Measurements from ENCODE around the gene KIAA1614.

KIAA1614 gene

GRCh38 chr1:180971273-180971997, 58.7 kb downstream of the KIAA1614 start:
- Mint-ChIP-seq H3K4me3 (no peak overlapping the region), H3K4me1 (ENCODE audit: low read depth in 2 of 2) (peaks cover 27 to 35% of the 10 kb centered on the region in 2 donors), H3K9me3 (no peaks in the 10 kb centered on the region), H3K27ac (no peak overlapping the region), H3K36me3 (ENCODE audit: insufficient read depth) (peaks cover 37% of the 10 kb centered on the region), H3K27me3 (no peaks in the 10 kb centered on the region)
- no peak for DNase-seq
- no peak for ATAC-seq (replicated peaks)

GRCh38 chr1:180973369-180973768, 60.7 kb downstream of the KIAA1614 start:
- no peaks in the 10 kb centered on the region for H3K27me3 Mint-ChIP-seq
- peak overlapping the region in 1 of 2 donors; percentile 68 for H3K27ac Mint-ChIP-seq
- DNase-seq (no peak), ATAC-seq (replicated peaks) (no peak)
- H3K9me3 Mint-ChIP-seq: no peaks in the 10 kb centered on the region
- peaks cover 24 to 31% of the 10 kb centered on the region in 2 donors for H3K4me1 Mint-ChIP-seq (ENCODE audit: low read depth in 2 of 2)
- H3K36me3 Mint-ChIP-seq (ENCODE audit: insufficient read depth): peaks cover 37% of the 10 kb centered on the region
- no peak overlapping the region for H3K4me3 Mint-ChIP-seq

GRCh38 chr1:180974236-180974635, 61.5 kb downstream of the KIAA1614 start:
- H3K27ac Mint-ChIP-seq: peak overlapping the region in 1 of 2 donors; percentile 62
- peaks cover 42% of the 10 kb centered on the region for H3K36me3 Mint-ChIP-seq (ENCODE audit: insufficient read depth)
- H3K9me3 Mint-ChIP-seq: no peaks in the 10 kb centered on the region
- ATAC-seq (replicated peaks): no peak
- no peaks in the 10 kb centered on the region for H3K27me3 Mint-ChIP-seq
- peaks cover 20 to 39% of the 10 kb centered on the region in 2 donors for H3K4me1 Mint-ChIP-seq (ENCODE audit: low read depth in 2 of 2)
- no peak for DNase-seq
- H3K4me3 Mint-ChIP-seq: no peak overlapping the region

GRCh38 chr1:180975551-180975950, 62.9 kb downstream of the KIAA1614 start:
- Mint-ChIP-seq H3K9me3 (no peaks in the 10 kb centered on the region), H3K27me3 (no peaks in the 10 kb centered on the region), H3K4me3 (peak overlapping the region in 1 of 2 donors; percentile 5), H3K4me1 (ENCODE audit: low read depth in 2 of 2) (peaks cover 18 to 39% of the 10 kb centered on the region in 2 donors), H3K27ac (peak overlapping the region in 1 of 2 donors; percentile 62), H3K36me3 (ENCODE audit: insufficient read depth) (peaks cover 49% of the 10 kb centered on the region)
- ATAC-seq (replicated peaks) (no peak), DNase-seq (no peak)

- H3K27me3 Mint-ChIP-seq: no peaks in the 10 kb centered on the region
- ATAC-seq (replicated peaks) (no peak), DNase-seq (no peak)
- H3K4me1 Mint-ChIP-seq (ENCODE audit: low read depth in 2 of 2): peaks cover 18 to 39% of the 10 kb centered on the region in 2 donors
- peaks cover 49% of the 10 kb centered on the region for H3K36me3 Mint-ChIP-seq (ENCODE audit: insufficient read depth)
- H3K4me3 Mint-ChIP-seq: no peak overlapping the region
- no peaks in the 10 kb centered on the region for H3K9me3 Mint-ChIP-seq
- peak overlapping the region in 1 of 2 donors; percentile 62 for H3K27ac Mint-ChIP-seq
These were observed 63.5 kb downstream of the KIAA1614 start for GRCh38 chr1:180976191-180976590.

- no peaks in the 10 kb centered on the region for H3K27me3 Mint-ChIP-seq
- H3K4me3 Mint-ChIP-seq: no peak overlapping the region
- peak overlapping the region in 1 of 2 donors; percentile 53 for H3K27ac Mint-ChIP-seq
- H3K4me1 Mint-ChIP-seq (ENCODE audit: low read depth in 2 of 2): peaks cover 18 to 40% of the 10 kb centered on the region in 2 donors
- peaks cover 48% of the 10 kb centered on the region for H3K36me3 Mint-ChIP-seq (ENCODE audit: insufficient read depth)
- DNase-seq (no peak), ATAC-seq (replicated peaks) (no peak)
- no peaks in the 10 kb centered on the region for H3K9me3 Mint-ChIP-seq
These were observed 64.1 kb downstream of the KIAA1614 start for GRCh38 chr1:180976732-180977357.

GRCh38 chr1:180981596-180982387, 69.1 kb downstream of the KIAA1614 start:
- Mint-ChIP-seq H3K27me3 (no peaks in the 10 kb centered on the region), H3K36me3 (ENCODE audit: insufficient read depth) (peaks cover 56% of the 10 kb centered on the region), H3K4me1 (ENCODE audit: low read depth in 2 of 2) (peaks cover 3 to 19% of the 10 kb centered on the region in 2 donors), H3K27ac (peak overlapping the region in 1 of 2 donors; percentile 59), H3K4me3 (no peak overlapping the region), H3K9me3 (no peaks in the 10 kb centered on the region)
- ATAC-seq (replicated peaks) (peak; percentile 27), DNase-seq (no peak)

GRCh38 chr1:180982422-180982821, 69.7 kb downstream of the KIAA1614 start:
- H3K27ac Mint-ChIP-seq: no peak overlapping the region
- H3K36me3 Mint-ChIP-seq (ENCODE audit: insufficient read depth): peaks cover 59% of the 10 kb centered on the region
- no peak overlapping the region for H3K4me3 Mint-ChIP-seq
- H3K27me3 Mint-ChIP-seq: no peaks in the 10 kb centered on the region
- DNase-seq (no peak), ATAC-seq (replicated peaks) (no peak)
- peaks cover 4 to 20% of the 10 kb centered on the region in 2 donors for H3K4me1 Mint-ChIP-seq (ENCODE audit: low read depth in 2 of 2)
- no peaks in the 10 kb centered on the region for H3K9me3 Mint-ChIP-seq

- peaks cover 76% of the 10 kb centered on the region for H3K36me3 Mint-ChIP-seq (ENCODE audit: insufficient read depth)
- H3K27ac Mint-ChIP-seq: no peak overlapping the region
- peaks cover 1 to 7% of the 10 kb centered on the region in 2 donors for H3K4me1 Mint-ChIP-seq (ENCODE audit: low read depth in 2 of 2)
- no peak overlapping the region for H3K4me3 Mint-ChIP-seq
- no peaks in the 10 kb centered on the region for H3K27me3 Mint-ChIP-seq
- no peaks in the 10 kb centered on the region for H3K9me3 Mint-ChIP-seq
- ATAC-seq (replicated peaks) (no peak), DNase-seq (no peak)
These were observed 75.6 kb downstream of the KIAA1614 start for GRCh38 chr1:180988253-180988752.

GRCh38 chr1:180994262-180994661, 81.6 kb downstream of the KIAA1614 start:
- Mint-ChIP-seq H3K9me3 (no peaks in the 10 kb centered on the region), H3K4me3 (no peak overlapping the region), H3K27me3 (no peaks in the 10 kb centered on the region), H3K27ac (peak overlapping the region in 1 of 2 donors; percentile 64), H3K36me3 (ENCODE audit: insufficient read depth) (peaks cover 32% of the 10 kb centered on the region), H3K4me1 (ENCODE audit: low read depth in 2 of 2) (peaks cover 0 to 12% of the 10 kb centered on the region in 2 donors)
- no peak for ATAC-seq (replicated peaks)
- no peak for DNase-seq

GRCh38 chr1:180997843-180998504, 85.3 kb downstream of the KIAA1614 start:
- no peaks in the 10 kb centered on the region for H3K27me3 Mint-ChIP-seq
- peak overlapping the region in 1 of 2 donors; percentile 75 for H3K27ac Mint-ChIP-seq
- H3K36me3 Mint-ChIP-seq (ENCODE audit: insufficient read depth): peaks cover 18% of the 10 kb centered on the region
- DNase-seq (no peak), ATAC-seq (replicated peaks) (no peak)
- H3K9me3 Mint-ChIP-seq: no peaks in the 10 kb centered on the region
- H3K4me1 Mint-ChIP-seq (ENCODE audit: low read depth in 2 of 2): peaks cover 4 to 21% of the 10 kb centered on the region in 2 donors
- H3K4me3 Mint-ChIP-seq: no peak overlapping the region

Measured in effector memory CD8-positive, alpha-beta T cell (primary cell).